Stomach (tissue), 9 donors: ENCODE data around the gene TEX19. TPM values are rescaled to one million over a fixed set of nuclear protein-coding genes. Genes with fewer than 3 reads are reported as not detected.

ENCODE experiments used
- DNase-seq, 2 donors: peaks; one replicate each; pipeline versions ENCODE4 v3.0.0 to v3.0.0-alpha.2; 2013 to 2019
- H3K27ac ChIP-seq, 5 donors: fragments of 200-600 bp in 4 of 5; sonication (generic) in 4 of 5; one replicate each; pipeline ENCODE4 v1.5.1; 2013 to 2019; ENCODE audit warnings: mild to moderate bottlenecking in 1 of 5, moderate library complexity in 1 of 5
- H3K27me3 ChIP-seq, 3 donors: fragments of 200-600 bp; sonication (generic); one replicate each; pipeline ENCODE4 v1.5.1; 2017 to 2019; ENCODE audit warnings: mixed run types in 1 of 3
- H3K36me3 ChIP-seq, 4 donors: fragments of 200-600 bp; sonication (generic); 1 replicate in 3 of 4; 2 replicates in 1 of 4; pipeline ENCODE4 v1.5.1; 2016 to 2019
- H3K4me1 ChIP-seq, 4 donors: fragments of 200-600 bp; sonication (generic); one replicate each; pipeline ENCODE4 v1.5.1; 2016 to 2019
- H3K4me3 ChIP-seq, 4 donors: fragments of 200-600 bp; sonication (generic) in 3 of 4; one replicate each; pipeline ENCODE4 v1.5.1; 2016 to 2019; ENCODE audit warnings: mild to moderate bottlenecking in 1 of 4
- H3K9me3 ChIP-seq, 4 donors: fragments of 200-600 bp; sonication (generic); one replicate each; pipeline ENCODE4 v1.5.1; 2016 to 2019
- EP300 ChIP-seq: sonication (generic); formaldehyde crosslinking; IDR thresholded peaks from one replicate; pipeline ENCODE4 v1.6.1; 2017; ENCODE audit warnings: antibody characterized with exemption
- POLR2A ChIP-seq, 4 donors: fragments of 450-650 bp; IDR thresholded peaks; one replicate each; pipeline ENCODE4 v1.6.1; 2016; ENCODE audit warnings: antibody characterized with exemption in 4 of 4, control low read depth in 2 of 4, mild to moderate bottlenecking in 1 of 4, moderate library complexity in 1 of 4
- POLR2AphosphoS5 ChIP-seq, 3 donors: sonication (generic); formaldehyde crosslinking; IDR thresholded peaks; one replicate each; pipeline ENCODE4 v1.6.1; 2016; ENCODE audit warnings: antibody characterized with exemption in 3 of 3
- WGBS, 5 donors: extraction: QIAGEN DNeasy Blood & Tissue Kit in 3 of 5; methylation state at CpG; one replicate each; pipeline versions ENCODE4 v1.1.5 to v1.1.7; 2013 to 2018; 5-methylcytosine and 5-hydroxymethylcytosine counted together
- intact Hi-C: fragments of 100-400 bp; cut with DNase I; formaldehyde crosslinking; loops from one replicate; pipeline ENCODE4 v1.15.1; 2023; ENCODE audit warnings: low total_unique reads
- polyA plus RNA-seq, 3 donors: library from polyadenylated mRNA; stranded (reverse); fragments of 200-250 nt; gene quantifications; one replicate each; pipeline ENCODE4 v1.2.3, GENCODE V29; 2013
- total RNA-seq, 5 donors: library from RNA; depleted of rRNA; stranded (reverse); fragments of >200 nt; gene quantifications; one replicate each; pipeline versions ENCODE4 v1.1.0 to v1.2.3, GENCODE V29; 2014 to 2016
- TF ChIP-seq, protein P1 (sequence below), 7 experiments: fragments of 450-650 bp in 4 of 7; fragments of 200-600 bp in 3 of 7; sonication (generic) in 3 of 7; IDR thresholded peaks; one replicate each; pipeline ENCODE4 v1.5.1; 2016 to 2019; ENCODE audit warnings: antibody characterized with exemption in 7 of 7, control low read depth in 2 of 7, mild to moderate bottlenecking in 1 of 7
- donor health status: healthy with polysubstance abuse.
- donor health status: Bipolar disorder and iron deficiency.
- donor health status: healthy.

Gene TEX19
- total and polyA plus RNA-seq, 8 donors, result not detected

GRCh38 chr17:82394278-82394677, 35.2 kb downstream of the TEX19 start:
- Histone ChIP-seq H3K9me3 (no peaks in the 10 kb centered on the region), H3K4me3 (no peak overlapping the region), H3K4me1 (peaks cover 0 to 8% (median 4%) of the 10 kb centered on the region in 4 donors), H3K27ac (no peak overlapping the region), H3K36me3 (peaks cover 3 to 67% (median 51%) of the 10 kb centered on the region in 4 donors), H3K27me3 (no peaks in the 10 kb centered on the region)
- intact Hi-C loops, result no loop called here
- DNase-seq, result no peak
- TF ChIP-seq, protein P1, sequence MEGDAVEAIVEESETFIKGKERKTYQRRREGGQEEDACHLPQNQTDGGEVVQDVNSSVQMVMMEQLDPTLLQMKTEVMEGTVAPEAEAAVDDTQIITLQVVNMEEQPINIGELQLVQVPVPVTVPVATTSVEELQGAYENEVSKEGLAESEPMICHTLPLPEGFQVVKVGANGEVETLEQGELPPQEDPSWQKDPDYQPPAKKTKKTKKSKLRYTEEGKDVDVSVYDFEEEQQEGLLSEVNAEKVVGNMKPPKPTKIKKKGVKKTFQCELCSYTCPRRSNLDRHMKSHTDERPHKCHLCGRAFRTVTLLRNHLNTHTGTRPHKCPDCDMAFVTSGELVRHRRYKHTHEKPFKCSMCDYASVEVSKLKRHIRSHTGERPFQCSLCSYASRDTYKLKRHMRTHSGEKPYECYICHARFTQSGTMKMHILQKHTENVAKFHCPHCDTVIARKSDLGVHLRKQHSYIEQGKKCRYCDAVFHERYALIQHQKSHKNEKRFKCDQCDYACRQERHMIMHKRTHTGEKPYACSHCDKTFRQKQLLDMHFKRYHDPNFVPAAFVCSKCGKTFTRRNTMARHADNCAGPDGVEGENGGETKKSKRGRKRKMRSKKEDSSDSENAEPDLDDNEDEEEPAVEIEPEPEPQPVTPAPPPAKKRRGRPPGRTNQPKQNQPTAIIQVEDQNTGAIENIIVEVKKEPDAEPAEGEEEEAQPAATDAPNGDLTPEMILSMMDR (IDR thresholded peaks at IDR 0.05), result no peak
- TF ChIP-seq EP300, result no peak
- TF ChIP-seq POLR2A (IDR thresholded peaks at IDR 0.05), result no peak
- TF ChIP-seq POLR2AphosphoS5 (IDR thresholded peaks at IDR 0.05), result no peak
- WGBS, 5 donors, result 87 to 96% (median 88%) methylated on average over 10 to 12 of the region's 12 CpGs

GRCh38 chr17:82396601-82397435, 37.8 kb downstream of the TEX19 start:
- WGBS, 5 donors, result 74 to 82% (median 79%) methylated on average over 14 to 19 of the region's 19 CpGs
- peaks cover 3 to 80% (median 60%) of the 10 kb centered on the region in 4 donors for H3K36me3 ChIP-seq
- TF ChIP-seq POLR2AphosphoS5 (IDR thresholded peaks at IDR 0.05), result no peak
- H3K27me3 ChIP-seq, result no peaks in the 10 kb centered on the region
- intact Hi-C loops, result no loop called here
- H3K4me3 ChIP-seq, result no peak overlapping the region
- no peak overlapping the region for H3K27ac ChIP-seq
- DNase-seq, result no peak
- H3K9me3 ChIP-seq, result no peaks in the 10 kb centered on the region
- H3K4me1 ChIP-seq, result peaks cover 0 to 24% (median 12%) of the 10 kb centered on the region in 4 donors

GRCh38 chr17:82397449-82398335, 38.6 kb downstream of the TEX19 start:
- H3K9me3 ChIP-seq, result no peaks in the 10 kb centered on the region
- no peak for DNase-seq

DNA sequence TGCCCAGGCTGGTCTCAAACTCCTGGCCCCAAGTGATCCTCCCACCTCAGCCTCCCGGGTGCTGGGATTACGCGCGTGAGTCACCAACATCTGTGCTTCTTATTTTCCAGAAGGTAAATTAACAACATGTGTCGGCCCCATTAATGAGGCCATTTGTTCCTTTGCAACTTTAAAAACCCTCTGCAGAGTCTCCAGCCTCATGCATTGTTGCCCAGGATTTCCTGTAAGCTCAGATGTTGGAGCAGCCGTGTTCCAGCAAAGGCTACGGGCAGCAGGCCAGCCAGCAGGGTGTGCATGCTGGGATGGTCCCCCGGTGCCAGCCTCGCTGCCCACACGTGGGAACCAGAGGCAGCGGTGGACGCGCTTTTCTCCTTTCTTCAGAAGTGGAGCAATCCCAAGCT, 40.0 kb downstream of the TEX19 start:
- Histone ChIP-seq H3K27ac (no peak overlapping the region), H3K27me3 (no peaks in the 10 kb centered on the region), H3K36me3 (peaks cover 12 to 80% (median 60%) of the 10 kb centered on the region in 4 donors), H3K4me3 (no peak overlapping the region), H3K9me3 (no peaks in the 10 kb centered on the region), H3K4me1 (peaks cover 0 to 24% (median 12%) of the 10 kb centered on the region in 4 donors)
- no peak for TF ChIP-seq POLR2AphosphoS5 (IDR thresholded peaks at IDR 0.05)
- TF ChIP-seq EP300, result no peak
- TF ChIP-seq POLR2A (IDR thresholded peaks at IDR 0.05), result no peak
- intact Hi-C loops, result no loop called here
- 55 to 88% (median 78%) methylated on average over 13 of the region's 13 CpGs for WGBS, 5 donors
- DNase-seq, result no peak

More at GRCh38 chr17:82397449-82398335, 38.6 kb downstream of the TEX19 start:
- Histone ChIP-seq H3K27ac (no peak overlapping the region), H3K27me3 (no peaks in the 10 kb centered on the region), H3K4me3 (no peak overlapping the region), H3K4me1 (peaks cover 0 to 24% (median 12%) of the 10 kb centered on the region in 4 donors), H3K36me3 (peaks cover 0 to 80% (median 60%) of the 10 kb centered on the region in 4 donors)
- no peak for TF ChIP-seq EP300
- TF ChIP-seq POLR2AphosphoS5 (IDR thresholded peaks at IDR 0.05), result no peak
- no peak for TF ChIP-seq POLR2A (IDR thresholded peaks at IDR 0.05)
- TF ChIP-seq, protein P1 (IDR thresholded peaks at IDR 0.05), result no peak
- WGBS, 5 donors, result 82 to 85% (median 83%) methylated on average over 27 to 38 of the region's 38 CpGs
- intact Hi-C loops, result no loop called here

- DNase-seq, result no peak
- Histone ChIP-seq H3K27me3 (no peaks in the 10 kb centered on the region), H3K27ac (no peak overlapping the region), H3K9me3 (no peaks in the 10 kb centered on the region), H3K4me3 (no peak overlapping the region), H3K4me1 (peaks cover 0 to 24% (median 12%) of the 10 kb centered on the region in 4 donors), H3K36me3 (peaks cover 12 to 80% (median 59%) of the 10 kb centered on the region in 4 donors)
- 84 to 90% (median 86%) methylated on average over 17 to 18 of the region's 18 CpGs for WGBS, 5 donors
- no peak for TF ChIP-seq POLR2A (IDR thresholded peaks at IDR 0.05)
- intact Hi-C loops, result no loop called here
Observed at GRCh38 chr17:82399601-82400101, 40.6 kb downstream of the TEX19 start.
